NCI-H2029 treated with DMSO at 0.1 percent for 48 hours (cell line): ENCODE measurements around the gene AMN1.

Source experiments
- DNase-seq: peaks from one replicate; lab custom pipeline; 2025; lab: John Stamatoyannopoulos, UW

The AMN1 gene

DNA sequence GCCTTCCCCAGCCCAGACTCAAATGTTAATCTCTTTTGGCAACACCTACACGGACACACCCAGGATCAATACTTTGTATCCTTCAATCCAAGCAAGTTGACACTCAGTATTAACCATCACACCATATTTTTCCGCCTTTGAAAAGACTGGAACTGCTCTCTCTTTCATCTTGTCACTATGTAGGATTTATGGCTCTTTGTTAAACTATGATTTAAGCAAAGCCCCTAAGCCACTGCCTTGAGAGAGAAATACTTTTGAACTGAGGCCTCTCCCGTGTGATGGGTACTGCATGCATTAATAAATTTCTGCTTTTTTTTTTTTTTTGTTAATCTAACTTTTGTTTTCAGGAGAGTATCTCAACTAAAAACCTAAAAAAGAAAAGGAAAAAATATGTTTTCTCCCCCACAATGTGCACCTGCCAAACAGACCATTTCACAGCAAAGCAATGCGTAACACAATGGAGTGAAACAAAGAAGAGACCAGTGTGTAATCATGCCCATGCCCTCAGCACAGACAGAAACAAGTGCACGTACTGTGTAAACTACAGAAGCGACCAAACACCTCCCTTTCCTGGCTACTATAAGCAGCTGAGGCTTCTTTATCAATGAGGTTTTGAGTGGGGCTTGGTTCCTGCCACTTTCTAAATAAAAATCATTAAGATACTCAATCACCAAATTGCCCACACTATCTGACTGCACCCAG, 97.6 kb downstream of the AMN1 start:
- DNase-seq = no peak

DNA sequence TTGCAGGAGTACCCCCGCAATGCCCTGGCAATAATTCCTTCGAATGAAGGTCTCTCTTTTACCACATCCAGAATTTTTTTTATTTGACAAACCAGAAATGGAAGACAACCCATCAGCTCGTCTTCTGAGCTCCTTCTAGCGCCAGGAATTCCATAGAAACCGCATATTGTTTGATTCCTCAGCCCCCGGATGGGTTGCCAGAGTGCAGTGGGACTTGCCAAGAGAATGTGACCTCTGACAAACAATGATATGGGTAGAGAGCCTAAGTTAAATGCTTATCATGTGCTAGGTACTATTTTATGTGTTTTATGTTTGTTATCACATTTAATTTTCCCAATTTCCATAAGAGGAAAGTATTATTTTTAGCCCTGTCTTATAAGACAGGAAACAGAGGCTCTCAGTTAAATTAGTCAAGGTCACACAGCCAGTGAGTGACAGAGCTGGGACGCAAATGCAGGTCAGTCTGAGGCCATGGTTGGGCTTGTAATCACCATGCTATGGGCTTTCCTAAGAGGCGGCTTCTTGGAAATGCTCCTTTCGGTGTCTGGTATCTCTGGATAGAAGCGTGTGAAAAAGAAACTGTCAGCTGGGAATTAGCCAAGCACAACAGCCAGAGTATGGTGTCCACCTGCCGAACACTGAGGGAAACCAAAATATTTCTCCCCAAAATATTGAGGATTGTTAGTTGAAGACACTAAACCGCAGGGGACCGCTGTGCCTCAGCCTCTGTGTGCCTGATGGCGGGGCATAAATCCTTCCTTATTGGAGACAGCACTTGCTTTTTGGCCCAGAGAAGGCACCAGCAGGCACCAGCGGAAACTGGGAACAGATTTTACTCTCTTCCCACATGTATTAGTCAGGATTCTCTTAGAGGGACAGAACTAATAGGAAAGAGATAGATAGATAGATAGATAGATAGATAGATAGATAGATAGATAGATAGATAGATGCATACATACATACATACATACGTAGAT, 98.8 kb downstream of the AMN1 start:
- DNase-seq = no peak

DNA sequence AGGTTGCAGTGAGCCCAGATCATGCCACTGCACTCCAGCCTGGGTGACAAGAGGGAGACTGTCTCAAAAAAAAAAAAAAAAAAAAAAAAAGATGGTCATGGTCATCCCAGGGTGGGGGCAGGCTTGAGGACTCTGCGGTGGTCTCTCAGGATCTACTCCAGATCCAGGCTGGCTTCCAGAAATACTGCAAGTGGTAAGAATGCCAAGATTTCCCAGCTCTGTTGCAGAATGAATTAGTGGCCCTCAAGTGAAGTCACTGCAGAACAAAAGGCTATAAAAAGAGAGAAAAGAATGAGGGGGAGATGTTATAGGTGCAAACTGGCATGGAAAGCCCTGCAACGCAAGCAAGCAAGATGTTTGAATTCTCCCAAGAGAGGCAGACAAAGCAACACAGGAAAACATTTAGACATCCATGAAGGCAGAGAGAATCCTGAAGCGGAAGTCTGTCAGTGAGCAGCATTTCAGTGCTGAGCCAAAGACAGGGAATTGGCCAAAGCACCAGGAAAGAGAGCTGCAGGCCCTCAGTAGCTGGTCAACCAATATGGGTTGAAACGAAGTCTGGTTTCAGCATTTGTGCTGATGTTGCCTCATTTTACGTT, 101.3 kb downstream of the AMN1 start:
- DNase-seq = no peak

DNA sequence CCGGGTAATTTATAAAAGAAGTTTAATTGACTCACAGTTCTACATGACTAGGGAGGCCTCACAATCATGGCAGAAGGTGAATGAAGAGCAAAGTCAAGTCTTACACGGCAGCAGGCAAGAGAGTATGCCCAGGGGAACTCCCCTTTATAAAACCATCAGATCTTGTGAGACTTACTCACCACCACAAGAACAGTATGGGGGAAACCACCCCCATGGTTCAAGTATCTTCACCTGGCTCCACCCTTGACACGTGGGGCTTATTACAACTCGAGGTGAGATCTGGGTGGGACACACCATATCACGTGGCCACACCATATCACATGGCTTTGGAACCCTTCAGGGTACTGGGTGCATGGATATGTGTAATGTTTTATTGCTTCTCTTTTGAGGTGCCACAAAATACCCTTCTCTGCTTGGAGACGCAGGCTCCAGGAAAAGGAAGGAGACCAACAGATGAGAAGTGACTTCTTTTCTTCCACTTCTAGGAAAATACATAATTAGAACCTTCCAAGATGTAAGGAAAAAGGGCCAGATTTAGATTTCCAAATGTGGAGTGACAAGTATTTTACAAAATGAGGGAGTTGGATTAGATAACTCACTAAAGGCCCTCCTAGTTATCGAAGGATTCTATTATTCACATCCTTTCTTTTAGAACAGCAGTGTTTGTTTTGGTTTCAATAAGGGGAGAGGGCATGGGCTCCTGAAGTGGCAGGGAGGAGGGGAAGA, 102.4 kb downstream of the AMN1 start:
- no peak for DNase-seq

DNA sequence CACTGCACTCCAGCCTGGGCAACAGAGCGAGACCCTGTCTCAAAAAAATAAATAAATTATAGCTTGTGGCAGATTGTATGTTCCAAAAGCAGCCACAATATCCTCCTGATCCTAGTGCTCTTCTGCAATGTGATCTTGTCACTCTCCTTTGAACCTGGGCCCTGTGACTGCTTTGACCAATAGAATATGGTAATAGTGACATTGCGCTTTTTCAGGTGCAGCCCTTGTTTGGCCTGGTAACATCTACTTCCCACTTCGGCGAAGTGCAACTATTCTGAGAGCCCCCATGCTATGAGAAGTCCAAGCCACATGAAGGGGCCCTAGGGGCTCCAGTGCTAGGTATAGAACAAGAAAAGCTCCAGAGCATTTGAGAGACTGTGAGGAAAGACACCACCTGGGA, 106.8 kb downstream of the AMN1 start:
- no peak for DNase-seq
